HG02840 (cell line): ENCODE measurements around the gene PRICKLE2.

Experiments used
- ATAC-seq: cut with Tn5 transposase; IDR thresholded peaks from one replicate; pipeline ENCODE4 v1.9.1; 2021; ENCODE audit warnings: mild to moderate bottlenecking, moderate library complexity, moderate number of reproducible peaks; ENCODE audit not compliant: unreplicated experiment, low FRiP score

Gene PRICKLE2

DNA sequence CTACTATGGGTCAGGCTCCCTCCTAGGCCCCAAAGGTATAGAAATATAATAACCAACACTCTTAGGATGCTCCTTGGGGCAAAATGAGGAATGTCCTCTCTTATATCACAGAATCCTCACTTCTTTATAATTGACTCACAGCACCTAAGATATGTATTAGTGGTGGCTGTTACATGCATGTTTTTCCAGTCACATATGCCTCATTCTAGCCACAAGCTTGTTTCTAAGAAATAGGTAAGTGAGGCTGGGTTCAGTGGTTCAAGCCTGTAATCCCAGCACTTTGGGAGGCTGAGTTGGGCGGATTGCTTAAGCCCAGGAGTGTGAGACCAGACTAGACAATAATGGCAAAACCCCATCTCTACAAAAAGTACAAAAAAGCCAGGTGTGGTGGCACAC lies 144.0 kb downstream of the PRICKLE2 start:
- ATAC-seq = no peak

DNA sequence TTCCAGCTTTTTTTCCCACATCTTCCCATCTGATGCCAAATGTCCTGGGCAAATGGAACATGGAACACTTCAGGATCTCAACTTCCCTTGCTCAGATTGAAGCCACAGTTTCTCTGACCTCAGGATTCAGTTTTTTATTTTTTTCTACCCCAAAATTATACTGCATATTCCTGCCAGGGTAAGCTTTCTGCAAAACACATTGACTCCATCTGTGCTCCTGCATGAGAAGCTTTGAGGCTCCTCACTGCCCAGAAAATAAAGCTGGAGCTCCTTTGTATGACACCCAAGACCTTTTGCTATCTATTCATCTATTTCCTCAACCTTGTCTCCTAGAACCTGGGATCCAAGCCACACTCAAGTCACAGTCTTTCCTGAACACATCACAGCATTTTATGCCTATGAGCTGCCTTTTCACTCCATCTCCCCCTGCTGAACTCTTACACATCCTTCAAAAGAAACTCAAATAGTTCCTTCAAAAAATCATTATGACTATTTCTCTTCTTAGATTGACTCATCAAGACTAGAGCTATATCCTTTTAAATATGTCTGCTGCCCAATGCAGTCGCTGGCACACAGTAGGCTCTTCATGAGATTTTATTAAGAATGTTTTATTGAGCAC lies 144.5 kb downstream of the PRICKLE2 start:
- no peak for ATAC-seq

DNA sequence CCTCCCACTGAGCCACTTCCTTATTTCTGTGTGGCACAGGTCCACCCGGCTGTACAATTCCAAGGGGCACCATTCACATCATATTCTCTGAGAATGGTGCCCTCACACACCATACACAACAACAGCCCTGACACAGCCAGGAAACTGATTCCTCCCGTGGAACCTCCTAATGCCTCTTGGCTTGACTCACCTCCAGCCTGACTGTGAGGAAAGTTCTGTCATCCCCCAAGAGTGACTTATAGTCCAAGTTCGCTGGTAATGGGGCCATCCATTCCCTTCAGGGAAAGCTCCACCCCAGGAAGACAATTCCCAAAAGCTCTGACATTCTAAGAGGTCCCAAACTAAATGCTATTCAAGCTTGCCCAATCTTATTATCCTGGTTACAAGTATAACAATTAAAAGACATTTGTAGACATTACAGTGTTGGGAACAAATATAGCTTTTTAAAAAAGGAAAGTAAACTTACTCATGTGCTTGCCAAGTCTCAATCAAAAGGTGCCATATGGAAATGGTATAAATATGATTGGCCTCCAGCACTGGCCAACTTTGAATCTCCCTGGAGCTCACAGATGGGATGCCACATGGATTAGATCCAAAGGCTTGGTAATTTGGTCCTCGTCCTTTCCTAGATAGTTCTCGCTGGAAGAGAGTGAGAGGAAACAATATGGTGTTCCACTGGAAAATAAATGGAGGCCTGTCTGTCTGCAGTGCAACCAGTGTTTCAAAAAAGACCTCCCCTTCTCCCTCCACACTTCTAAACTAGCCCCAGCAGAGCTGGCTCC lies 145.7 kb downstream of the PRICKLE2 start:
- no peak for ATAC-seq

DNA sequence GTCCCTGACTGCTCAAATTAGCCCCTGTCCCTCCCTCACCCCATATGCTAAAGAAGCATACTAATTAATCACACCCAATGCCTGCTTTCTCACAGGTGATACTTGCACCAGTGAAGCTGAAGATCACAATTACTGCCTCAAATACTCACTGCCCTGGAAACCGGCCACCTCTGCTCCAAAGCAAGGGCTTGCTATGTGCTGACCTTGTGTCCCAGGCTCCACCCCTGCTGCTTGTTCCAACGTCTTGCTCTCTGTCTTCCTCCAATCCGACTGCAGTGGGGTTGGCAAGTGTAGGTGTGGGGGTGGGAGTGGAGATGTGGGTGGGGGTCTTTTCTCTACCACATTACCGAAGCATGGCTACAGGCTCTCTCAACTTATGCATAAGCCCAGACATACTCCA lies 146.3 kb downstream of the PRICKLE2 start:
- no peak for ATAC-seq

DNA sequence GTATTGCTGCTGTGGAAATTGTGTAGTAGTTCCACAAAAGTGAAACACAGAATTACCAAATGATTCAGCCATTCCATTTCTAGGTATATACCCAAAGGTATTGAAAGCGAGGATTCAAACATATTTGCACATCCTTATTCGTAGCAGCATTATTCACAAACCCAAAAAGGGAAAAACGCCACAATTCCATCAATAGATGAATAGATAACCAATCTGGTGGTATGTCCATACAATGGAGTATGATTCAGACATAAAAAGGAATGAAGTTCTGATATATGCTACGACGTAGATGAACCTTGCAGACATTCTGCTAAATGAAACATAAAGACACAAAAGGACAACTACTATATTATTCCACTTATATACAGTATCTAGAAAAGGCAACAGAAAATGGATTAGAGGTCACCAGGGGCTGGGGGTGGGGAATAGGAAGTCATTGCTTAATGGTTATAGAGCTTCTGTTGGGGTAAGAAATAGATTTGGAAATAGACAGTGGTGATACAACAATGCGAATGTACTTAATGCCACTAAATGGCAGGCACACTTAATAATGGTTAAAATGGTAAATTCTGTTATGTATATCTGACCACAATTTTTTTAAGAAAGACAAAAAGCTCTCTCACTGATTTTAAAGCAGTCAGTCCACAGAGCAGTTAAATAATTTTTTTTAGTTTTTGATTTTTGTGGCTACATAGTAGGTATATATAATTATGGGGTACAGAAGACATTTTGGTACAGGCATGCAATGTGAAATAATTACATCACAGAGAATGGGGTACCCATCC lies 150.2 kb downstream of the PRICKLE2 start:
- ATAC-seq = no peak

DNA sequence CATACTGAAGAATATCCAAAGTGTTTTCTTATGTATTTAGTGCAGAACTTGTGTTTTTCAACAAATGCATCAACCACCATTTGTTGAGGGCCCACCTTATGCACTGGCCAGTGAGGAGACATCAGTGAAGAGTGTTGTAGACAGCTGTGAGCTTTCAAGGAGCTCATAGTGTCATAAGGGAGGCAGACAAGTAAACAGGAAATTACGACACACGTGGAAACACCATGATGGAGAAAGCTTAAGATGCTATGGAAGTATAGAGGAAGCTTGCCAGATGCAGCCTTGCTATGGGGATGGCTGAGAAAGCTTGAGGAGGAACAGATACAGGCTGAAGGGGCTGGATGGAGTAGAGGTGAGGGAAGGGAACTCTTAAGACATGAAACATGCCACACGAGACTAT lies 151.2 kb downstream of the PRICKLE2 start:
- no peak for ATAC-seq

DNA sequence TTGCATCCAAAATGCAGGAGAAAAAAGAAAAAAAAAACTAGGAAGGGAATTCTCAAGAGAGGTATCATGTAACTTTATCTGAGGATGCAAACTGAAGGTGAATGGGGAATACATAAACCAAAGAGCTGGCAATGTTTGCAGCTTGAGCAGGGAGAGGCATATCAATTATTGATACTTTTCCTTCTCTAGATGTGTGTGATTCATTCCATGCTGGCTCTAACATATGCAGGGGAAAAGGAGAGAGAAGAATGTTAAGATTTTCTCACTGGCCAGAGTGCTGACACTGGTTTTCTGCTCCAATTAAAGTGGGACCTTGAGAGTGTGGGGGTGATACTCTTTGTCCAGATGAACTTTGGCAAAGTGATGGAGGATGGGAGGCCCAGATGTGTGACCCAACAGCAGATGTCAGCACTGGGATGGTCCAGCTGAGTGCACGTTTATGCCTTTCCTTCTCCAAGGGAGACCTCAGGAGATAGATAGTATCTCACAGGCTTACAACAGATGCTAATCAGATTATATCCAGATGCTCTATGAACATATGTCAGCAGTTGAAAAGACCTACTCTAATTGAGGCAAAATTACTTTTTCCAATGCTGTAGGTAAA lies 152.0 kb downstream of the PRICKLE2 start:
- no peak for ATAC-seq

DNA sequence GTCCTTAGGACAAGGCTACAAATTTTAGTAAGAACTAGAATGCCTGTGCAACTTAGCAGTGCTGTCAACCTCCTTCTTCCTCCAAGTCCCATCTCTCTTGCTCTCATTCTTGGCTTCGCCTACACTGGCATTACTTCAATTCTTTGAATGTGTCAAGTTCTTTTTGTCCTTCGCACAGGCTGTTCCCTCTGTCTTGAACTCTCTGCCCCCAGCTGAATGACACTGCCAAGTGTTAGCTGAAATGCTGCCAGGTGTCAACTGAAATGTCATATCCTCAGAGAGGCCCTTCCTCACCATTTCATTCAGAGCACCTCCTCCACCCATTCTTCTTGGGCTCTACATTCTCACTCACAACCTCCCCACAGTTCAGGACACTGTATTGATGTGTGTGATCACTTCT lies 153.1 kb downstream of the PRICKLE2 start:
- no peak for ATAC-seq

DNA sequence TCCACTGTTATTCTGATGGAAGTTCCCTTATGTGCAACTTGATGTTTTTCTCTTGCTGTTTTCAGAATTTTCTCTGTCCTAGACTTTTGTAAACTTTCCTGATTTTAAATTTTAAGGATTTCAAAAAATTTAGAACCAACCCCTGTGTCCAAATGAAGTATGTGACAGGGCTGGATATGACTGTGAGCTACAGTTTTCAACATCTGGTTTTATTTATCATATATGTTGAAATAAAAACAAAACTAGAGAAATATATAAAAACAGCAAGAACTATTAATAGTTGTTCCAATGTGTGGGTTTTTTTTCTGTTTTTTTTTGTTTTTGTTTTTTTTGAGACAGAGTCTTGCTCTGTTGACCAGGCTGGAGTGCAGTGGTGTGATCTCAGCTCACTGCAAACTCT lies 154.6 kb downstream of the PRICKLE2 start:
- no peak for ATAC-seq

DNA sequence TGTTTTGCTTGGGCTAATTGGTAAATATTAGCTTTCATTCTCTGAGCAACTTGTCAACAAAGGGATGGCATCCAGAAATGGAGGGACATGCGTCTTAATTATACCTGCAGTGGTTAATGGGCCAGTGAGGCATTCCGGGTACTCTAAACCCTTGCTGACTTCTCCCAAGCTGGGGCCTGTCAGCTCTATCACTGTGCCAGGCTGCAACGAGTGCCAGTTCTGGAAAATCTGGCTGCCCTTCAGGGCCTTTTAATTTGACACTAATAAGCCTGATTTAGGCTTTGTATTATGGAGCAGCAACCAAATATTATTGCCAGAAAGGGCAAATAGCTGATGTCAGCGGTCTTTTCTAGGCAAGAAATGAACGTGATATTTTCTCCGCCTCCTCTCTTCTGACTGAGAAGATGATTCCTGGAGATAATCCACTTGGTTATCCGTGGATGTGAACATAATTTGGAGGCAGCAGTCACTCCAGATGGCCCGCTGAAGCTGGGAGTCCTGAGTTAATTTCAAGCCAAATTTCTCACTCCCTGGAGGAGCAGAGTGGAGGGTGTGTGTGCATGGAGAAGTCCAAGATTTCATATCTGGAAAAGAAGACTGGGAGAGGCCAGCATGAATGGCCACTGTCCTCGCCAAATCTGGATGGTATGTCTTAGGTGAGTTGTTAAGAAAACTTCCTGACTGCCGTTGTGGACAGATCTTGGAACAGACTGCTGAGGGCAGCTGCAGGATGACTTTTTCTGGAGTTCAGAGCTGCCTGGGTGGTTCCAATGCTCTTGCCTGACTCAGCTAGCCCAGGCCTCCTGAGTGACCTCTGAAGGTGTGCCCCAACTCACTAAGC lies 157.5 kb downstream of the PRICKLE2 start:
- no peak for ATAC-seq

DNA sequence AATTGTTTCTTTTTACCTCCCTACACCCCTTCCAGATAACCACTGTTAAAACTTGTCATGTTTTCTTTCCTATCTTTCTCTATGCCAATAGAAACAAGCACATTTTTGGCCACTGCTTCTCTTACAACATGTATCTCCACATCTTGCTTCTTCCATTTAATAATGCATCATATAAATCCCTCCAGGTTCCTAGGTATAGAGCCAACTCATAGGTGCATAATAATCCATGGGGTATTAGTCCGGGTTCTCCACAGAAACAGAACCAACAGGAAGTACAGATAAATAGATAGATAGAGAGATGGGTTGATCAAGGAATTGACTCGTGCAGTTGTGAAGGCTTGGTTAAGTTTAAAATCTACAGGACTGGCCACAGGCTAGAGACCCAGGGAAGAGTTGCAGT lies 160.5 kb downstream of the PRICKLE2 start:
- ATAC-seq = no peak

DNA sequence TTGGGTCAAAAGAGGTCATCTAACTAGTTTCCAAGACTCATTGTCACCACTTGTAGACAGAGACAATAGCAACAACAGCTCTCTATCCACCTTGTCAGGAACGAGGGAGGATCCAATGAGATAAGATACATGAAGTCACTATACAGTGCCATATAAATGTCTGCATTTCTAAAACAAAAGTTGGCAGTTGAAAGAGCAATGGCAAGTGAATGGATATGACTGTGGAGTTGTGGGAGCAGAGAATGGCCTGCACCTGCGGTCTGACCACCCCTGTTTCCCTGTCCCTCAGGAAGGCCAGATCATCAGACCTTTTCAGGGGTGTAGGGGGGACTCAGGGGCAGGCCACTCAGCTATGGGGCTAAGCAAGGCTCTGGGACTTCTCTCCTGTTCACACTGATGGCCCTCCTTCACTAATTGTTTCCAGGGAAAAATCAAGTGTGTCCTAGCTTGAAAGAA lies 161.3 kb downstream of the PRICKLE2 start:
- ATAC-seq = no peak

DNA sequence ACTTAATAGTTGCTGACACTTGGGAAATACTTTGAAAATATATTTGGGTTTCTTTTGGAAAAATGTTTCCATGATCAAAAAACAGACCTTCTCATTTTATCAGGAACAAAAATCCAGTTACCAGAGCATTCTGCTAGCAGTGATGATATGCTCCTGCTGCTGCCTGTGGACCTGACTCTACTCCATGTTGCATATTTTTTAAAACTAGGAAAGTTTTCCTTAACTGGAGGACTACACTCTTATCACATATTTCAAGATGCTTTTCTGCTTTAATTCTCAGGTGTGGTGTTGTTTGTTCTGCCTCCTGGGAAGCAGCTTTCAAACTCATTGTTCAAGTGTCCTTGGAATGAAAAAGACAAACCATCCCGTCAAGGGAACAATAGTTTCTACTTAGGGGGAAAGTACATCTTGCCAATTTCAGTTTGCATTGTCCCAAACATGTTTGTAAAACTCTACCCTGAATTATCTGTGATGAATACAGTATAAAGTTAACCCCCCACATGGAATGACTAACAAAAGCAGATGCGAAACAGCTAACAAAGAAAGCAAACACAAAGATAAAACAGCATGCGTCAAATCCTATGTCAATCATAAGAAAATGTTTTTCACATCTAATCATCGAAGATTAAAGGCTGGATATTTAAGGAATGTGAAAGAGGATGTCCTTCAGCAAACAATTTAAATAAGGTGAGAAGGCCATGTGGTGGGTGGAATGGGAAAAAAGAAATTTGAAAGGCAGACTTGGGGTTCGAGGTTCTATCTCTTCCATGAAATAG lies 161.9 kb downstream of the PRICKLE2 start:
- ATAC-seq = no peak

DNA sequence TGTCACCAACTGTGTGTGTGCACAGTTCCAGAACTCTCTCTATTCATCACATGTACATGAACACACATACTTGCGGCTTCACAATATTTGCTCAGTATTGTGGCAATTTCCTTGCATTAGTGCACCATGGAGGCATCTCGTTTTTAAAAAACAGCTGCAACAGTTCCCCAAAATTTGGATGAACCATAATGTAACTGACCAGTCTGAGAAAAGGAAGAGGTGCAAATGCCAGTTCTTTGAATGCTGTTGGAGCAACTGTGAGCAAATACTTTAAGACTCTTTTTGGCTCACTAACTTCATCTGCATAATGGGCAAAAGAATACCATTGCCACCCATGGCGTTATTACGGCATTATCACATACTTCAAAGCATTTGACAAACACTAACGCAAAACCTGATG lies 163.6 kb downstream of the PRICKLE2 start:
- ATAC-seq = no peak

DNA sequence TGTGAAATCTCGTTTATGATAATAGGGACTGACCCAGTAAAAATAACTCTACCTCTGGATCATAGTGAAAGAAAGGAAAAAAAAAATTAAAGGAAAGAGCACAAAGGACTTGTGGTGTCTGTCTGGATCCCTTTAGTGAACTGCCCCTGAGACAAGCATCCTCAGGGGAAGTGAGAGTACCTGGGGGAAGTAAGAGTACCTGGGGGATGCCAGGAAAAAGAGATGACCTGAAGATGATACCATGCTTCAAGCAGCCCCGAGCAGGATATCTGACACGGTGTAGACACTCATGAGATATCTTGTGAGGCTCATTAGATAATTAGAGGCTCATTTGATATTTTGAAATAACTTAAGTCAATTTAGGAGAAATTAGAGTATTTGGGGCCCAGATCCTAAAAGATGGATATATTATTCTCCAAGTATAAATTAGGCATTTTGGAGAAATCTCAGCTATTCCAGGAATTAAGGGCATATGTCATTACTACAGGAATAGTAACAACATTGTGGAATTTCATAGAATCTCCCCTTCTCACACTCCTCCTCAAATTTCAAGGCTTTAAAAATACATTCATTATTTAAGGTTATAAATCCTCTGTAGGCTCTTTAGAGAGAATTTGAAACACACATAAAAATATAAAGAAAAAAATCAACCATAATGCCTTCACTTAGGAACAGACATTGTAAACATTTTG lies 165.6 kb downstream of the PRICKLE2 start:
- no peak for ATAC-seq

DNA sequence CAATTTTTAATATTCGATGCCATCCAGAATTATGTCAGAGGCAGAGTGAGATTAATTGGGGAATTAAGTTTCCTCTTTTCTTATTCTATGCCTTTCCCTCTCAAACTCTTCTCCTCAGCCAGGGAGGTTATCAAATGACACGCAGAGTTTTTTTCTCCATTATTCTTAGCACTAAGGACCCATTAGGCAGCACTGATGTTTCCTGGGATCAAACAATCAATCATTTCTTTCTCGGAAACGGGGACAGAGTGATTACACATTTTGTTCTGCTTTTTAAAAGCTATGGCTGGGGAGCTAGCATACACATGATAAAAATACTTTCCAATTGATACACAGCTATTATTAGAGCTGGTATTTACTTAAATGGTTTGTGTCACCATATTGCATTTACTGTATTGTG lies 166.7 kb downstream of the PRICKLE2 start:
- no peak for ATAC-seq

DNA sequence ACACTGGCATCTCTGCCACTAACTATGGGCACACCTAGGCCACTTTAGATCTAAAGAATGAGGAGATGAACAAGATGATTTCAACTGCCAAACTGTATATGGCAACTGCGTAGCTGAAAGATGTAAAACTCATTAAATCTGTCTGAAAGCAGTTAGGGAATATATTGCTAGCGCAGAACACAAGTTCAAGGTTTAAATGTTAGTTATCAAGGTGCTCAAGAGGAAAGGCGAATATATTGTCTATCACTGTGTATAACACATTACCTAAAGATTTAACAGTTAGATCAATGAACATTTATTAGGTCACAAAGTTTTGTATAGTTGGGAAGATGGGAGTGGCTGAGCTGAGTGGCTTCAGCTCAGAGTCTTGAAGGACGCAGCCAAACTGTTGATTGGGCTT lies 168.0 kb downstream of the PRICKLE2 start:
- no peak for ATAC-seq

DNA sequence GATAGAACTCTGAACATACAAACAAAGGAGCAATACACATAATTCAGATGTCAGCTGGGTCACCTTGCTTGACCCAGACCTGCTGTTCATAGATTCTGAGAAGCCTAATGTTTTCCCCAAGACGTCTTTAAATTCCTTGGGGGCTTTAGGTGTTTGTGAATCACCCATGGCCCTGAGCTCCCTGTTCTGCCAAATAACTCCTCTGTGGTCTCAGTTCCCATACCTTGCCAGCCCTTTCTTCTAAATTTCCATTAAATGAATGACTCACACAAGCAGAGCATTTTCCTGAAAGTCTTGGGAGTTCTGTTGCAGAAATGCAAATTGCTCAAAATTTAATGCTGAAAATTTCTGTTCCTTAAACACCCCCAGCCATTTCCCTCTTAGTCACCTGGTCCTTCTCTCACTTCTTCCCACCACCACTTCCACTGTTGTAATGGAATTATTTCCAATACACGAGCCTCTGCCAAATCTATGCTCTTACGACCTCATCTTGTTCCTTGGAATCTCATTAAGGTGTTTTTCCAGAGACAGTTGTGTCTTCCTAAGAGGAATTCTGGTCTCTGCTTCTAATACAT lies 168.6 kb downstream of the PRICKLE2 start:
- ATAC-seq = no peak
